CD4-positive, CD25-positive, alpha-beta regulatory T cell (primary cell): Measurements from ENCODE around the gene IMMP2L. TPM values are rescaled to one million over a fixed set of nuclear protein-coding genes. Genes with fewer than 3 reads are reported as not detected.
"Not testable (repeated sequence)": the region's sequence is repeated elsewhere in the genome, so short reads cannot be mapped to it uniquely, and the experiment has no call there.

Experiments
- ATAC-seq, 2 donors: fragments of 150-1000 bp; cut with Tn5 transposase; one replicate each; pipeline ENCODE4 v1.10.0; 2021; ENCODE audit warnings: low read depth in 2 of 2, moderate number of reproducible peaks in 2 of 2, moderate library complexity in 1 of 2
- DNase-seq, 3 donors: peaks; one replicate each; pipeline versions ENCODE4 v3.0.0 to v3.0.0-alpha.2; 2012 to 2022; ENCODE audit warnings: mixed read lengths in 1 of 3
- H3K27ac ChIP-seq: one replicate; pipeline ENCODE4 v1.7.0; 2013; ENCODE audit warnings: mild to moderate bottlenecking, low read length; ENCODE audit not compliant: insufficient read depth, poor library complexity, severe bottlenecking
- H3K27me3 ChIP-seq: one replicate; pipeline ENCODE4 v1.7.0; 2013; ENCODE audit warnings: low read length; ENCODE audit not compliant: control insufficient read depth, insufficient read depth
- H3K36me3 ChIP-seq: one replicate; pipeline ENCODE4 v1.7.0; 2013; ENCODE audit warnings: mild to moderate bottlenecking, low read length, moderate library complexity; ENCODE audit not compliant: control insufficient read depth, insufficient read depth
- H3K4me1 ChIP-seq: 2 replicates; pipeline ENCODE4 v1.7.0; 2013; ENCODE audit warnings: mild to moderate bottlenecking, low read length; ENCODE audit not compliant: insufficient read depth, control insufficient read depth, poor library complexity, severe bottlenecking
- H3K4me3 ChIP-seq: one replicate; pipeline ENCODE4 v1.7.0; 2013; ENCODE audit warnings: low read depth, mild to moderate bottlenecking, low read length, moderate library complexity
- H3K9me3 ChIP-seq, 2 experiments: 1 replicate in 1 of 2; 2 replicates in 1 of 2; pipeline ENCODE4 v1.7.0; 2013; ENCODE audit warnings: low read length in 2 of 2, mild to moderate bottlenecking in 1 of 2, moderate library complexity in 1 of 2; ENCODE audit not compliant: control insufficient read depth in 2 of 2
- H3K27ac Mint-ChIP-seq, 3 donors: one replicate each; pipeline ENCODE4 v1.8.0; 2020 to 2022; ENCODE audit warnings: mild to moderate bottlenecking in 3 of 3, mixed read lengths in 3 of 3, moderate library complexity in 2 of 3
- H3K27me3 Mint-ChIP-seq: one replicate; pipeline ENCODE4 v1.8.0; 2022; ENCODE audit warnings: mild to moderate bottlenecking, mixed read lengths
- H3K36me3 Mint-ChIP-seq: one replicate; pipeline ENCODE4 v1.8.0; 2020; ENCODE audit warnings: mixed read lengths
- H3K4me1 Mint-ChIP-seq, 4 donors: one replicate each; pipeline ENCODE4 v1.8.0; 2020 to 2022; ENCODE audit warnings: mixed read lengths in 4 of 4, mild to moderate bottlenecking in 1 of 4
- H3K4me3 Mint-ChIP-seq, 4 donors: one replicate each; pipeline ENCODE4 v1.8.0; 2020 to 2022; ENCODE audit warnings: mild to moderate bottlenecking in 4 of 4, mixed read lengths in 4 of 4, moderate library complexity in 3 of 4
- H3K9me3 Mint-ChIP-seq, 7 donors: one replicate each; pipeline ENCODE4 v1.8.0; 2020 to 2022; ENCODE audit warnings: mixed read lengths in 7 of 7, mild to moderate bottlenecking in 3 of 7, moderate library complexity in 2 of 7
- polyA plus RNA-seq, 4 donors: library from polyadenylated mRNA; unstranded; fragments of 300-500 nt; fragmentation: Illumina TruSeq; gene quantifications; one replicate each; pipeline ENCODE4 v1.2.3, GENCODE V29; 2021
- total RNA-seq: library from RNA; stranded (reverse); gene quantifications from one replicate; pipeline ENCODE4 v1.2.3, GENCODE V29; 2022

IMMP2L gene
- total and polyA plus RNA-seq, 5 donors from 2014 or later = 8.9 to 23.8 (median 17.1) TPM

GRCh38 chr7:111516612-111517011, 45.7 kb downstream of the IMMP2L start:
- H3K36me3 ChIP-seq = peaks cover 8% of the 10 kb centered on the region
- H3K4me1 ChIP-seq = no peaks in the 10 kb centered on the region
- no peak for DNase-seq
- no peak overlapping the region for H3K27ac ChIP-seq
- no peak overlapping the region for H3K4me3 Mint-ChIP-seq
- H3K9me3 ChIP-seq = no peaks in the 10 kb centered on the region
- ATAC-seq = no peak
- H3K4me1 Mint-ChIP-seq = peaks cover 0 to 4% (median 3%) of the 10 kb centered on the region in 4 donors
- H3K27me3 Mint-ChIP-seq = no peaks in the 10 kb centered on the region
- H3K27ac Mint-ChIP-seq = no peak overlapping the region
- H3K4me3 ChIP-seq = no peak overlapping the region
- H3K9me3 Mint-ChIP-seq = peaks cover 0 to 2% (median under 1%) of the 10 kb centered on the region in 7 donors
- peaks cover 54% of the 10 kb centered on the region for H3K36me3 Mint-ChIP-seq
- H3K27me3 ChIP-seq = no peaks in the 10 kb centered on the region

DNA sequence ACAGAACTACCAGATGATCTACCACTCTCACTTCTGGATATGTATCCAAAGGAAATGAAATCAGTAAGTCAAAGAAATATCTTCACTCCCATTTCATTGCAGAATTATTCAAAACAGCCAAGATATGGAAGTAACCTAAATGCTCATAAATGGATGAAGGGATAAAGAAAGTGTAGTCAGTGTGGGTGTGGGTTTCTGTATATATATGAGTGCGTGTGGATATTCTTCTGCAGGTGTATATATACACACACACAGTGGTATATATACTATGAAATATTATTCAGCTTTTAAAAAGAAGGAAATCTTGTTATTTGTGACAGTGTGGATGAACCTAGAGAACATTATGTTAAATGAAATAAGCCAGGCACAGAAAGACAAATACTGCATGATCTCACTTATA, 48.7 kb downstream of the IMMP2L start:
- Histone ChIP-seq H3K36me3 (no peaks in the 10 kb centered on the region), H3K27ac (no peak overlapping the region), H3K9me3 (no peaks in the 10 kb centered on the region), H3K27me3 (no peaks in the 10 kb centered on the region), H3K4me3 (no peak overlapping the region), H3K4me1 (no peaks in the 10 kb centered on the region)
- H3K27me3 Mint-ChIP-seq = no peaks in the 10 kb centered on the region
- peaks cover 0 to 11% (median 6%) of the 10 kb centered on the region in 4 donors for H3K4me1 Mint-ChIP-seq
- peaks cover 31% of the 10 kb centered on the region for H3K36me3 Mint-ChIP-seq
- H3K4me3 Mint-ChIP-seq = no peak overlapping the region
- no peaks in the 10 kb centered on the region for H3K9me3 Mint-ChIP-seq
- ATAC-seq = no peak
- no peak overlapping the region for H3K27ac Mint-ChIP-seq
- no peak for DNase-seq

- Histone ChIP-seq H3K27me3 (no peaks in the 10 kb centered on the region), H3K27ac (no peak overlapping the region), H3K36me3 (no peaks in the 10 kb centered on the region), H3K4me1 (no peaks in the 10 kb centered on the region), H3K4me3 (no peak overlapping the region), H3K9me3 (no peaks in the 10 kb centered on the region)
- peaks cover 33% of the 10 kb centered on the region for H3K36me3 Mint-ChIP-seq
- DNase-seq (no peak), ATAC-seq (no peak)
- H3K4me1 Mint-ChIP-seq = peaks cover 0 to 16% (median 8%) of the 10 kb centered on the region in 4 donors
- peaks cover 0 to 5% (median 0%) of the 10 kb centered on the region in 7 donors for H3K9me3 Mint-ChIP-seq
- H3K27me3 Mint-ChIP-seq = no peaks in the 10 kb centered on the region
- H3K4me3 Mint-ChIP-seq = no peak overlapping the region
- no peak overlapping the region for H3K27ac Mint-ChIP-seq
These were observed 50.4 kb downstream of the IMMP2L start for GRCh38 chr7:111511845-111512244.

DNA sequence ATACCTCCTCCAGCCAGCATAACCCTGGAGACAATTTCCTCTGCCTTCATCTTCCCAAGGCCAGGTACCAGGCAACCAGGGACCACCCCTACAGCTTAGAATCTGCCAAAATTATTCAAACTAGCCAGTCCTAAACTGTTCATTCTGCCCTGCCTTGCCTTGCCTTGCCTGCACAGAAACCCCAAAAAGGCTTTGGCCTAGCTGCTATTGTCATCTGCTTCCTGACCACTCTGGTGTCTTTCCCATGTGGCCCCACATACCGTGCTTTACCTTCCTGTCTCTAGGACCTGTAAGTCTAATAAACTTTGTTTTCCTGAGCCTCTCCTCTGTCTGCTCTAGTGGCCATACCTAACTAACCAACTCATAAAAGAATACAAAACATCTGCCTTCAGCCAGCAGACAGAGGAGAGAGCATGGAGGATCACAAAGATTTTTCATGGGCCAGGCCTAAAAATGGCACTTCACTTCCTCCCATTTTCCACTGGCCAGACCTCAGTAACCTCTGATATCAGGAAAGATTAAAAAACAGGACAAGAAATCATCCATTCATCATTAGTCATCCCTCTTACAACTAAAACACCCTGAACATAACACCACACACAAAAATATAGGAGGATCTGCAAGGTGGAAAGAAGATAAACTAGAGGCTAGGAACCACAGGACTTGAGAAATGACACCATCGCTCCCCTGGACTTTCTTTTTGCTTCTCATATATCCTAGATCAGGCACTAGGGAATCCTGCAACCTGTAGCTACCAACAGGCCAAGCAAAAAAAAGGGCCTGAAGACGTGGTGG, 51.5 kb downstream of the IMMP2L start:
- Mint-ChIP-seq H3K4me1 (peaks cover 0 to 16% (median 8%) of the 10 kb centered on the region in 4 donors), H3K27ac (no peak overlapping the region)
- no peaks in the 10 kb centered on the region for H3K36me3 ChIP-seq

GRCh38 chr7:111510062-111510461, 52.2 kb downstream of the IMMP2L start:
- Mint-ChIP-seq H3K27ac (no peak overlapping the region), H3K9me3 (peaks cover 0 to 5% (median 0%) of the 10 kb centered on the region in 7 donors)

More for the DNA sequence above, 51.5 kb downstream of the IMMP2L start:
- Mint-ChIP-seq H3K4me3 (no peak overlapping the region), H3K36me3 (peaks cover 30% of the 10 kb centered on the region), H3K27me3 (no peaks in the 10 kb centered on the region), H3K9me3 (peaks cover 0 to 5% (median 0%) of the 10 kb centered on the region in 7 donors)
- Histone ChIP-seq H3K27ac (no peak overlapping the region), H3K9me3 (no peaks in the 10 kb centered on the region), H3K27me3 (no peaks in the 10 kb centered on the region), H3K4me3 (no peak overlapping the region), H3K4me1 (no peaks in the 10 kb centered on the region)
- no peak for DNase-seq
- ATAC-seq = no peak

GRCh38 chr7:111509288-111509687, 53.0 kb downstream of the IMMP2L start:
- no peak overlapping the region for H3K4me3 Mint-ChIP-seq
- Histone ChIP-seq H3K27ac (no peak overlapping the region), H3K4me3 (no peak overlapping the region), H3K9me3 (no peaks in the 10 kb centered on the region), H3K4me1 (no peaks in the 10 kb centered on the region), H3K27me3 (no peaks in the 10 kb centered on the region), H3K36me3 (no peaks in the 10 kb centered on the region)
- no peaks in the 10 kb centered on the region for H3K27me3 Mint-ChIP-seq
- H3K4me1 Mint-ChIP-seq = peaks cover 0 to 16% (median 8%) of the 10 kb centered on the region in 4 donors
- peaks cover 30% of the 10 kb centered on the region for H3K36me3 Mint-ChIP-seq
- H3K9me3 Mint-ChIP-seq = peaks cover 0 to 5% (median 0%) of the 10 kb centered on the region in 7 donors
- no peak for DNase-seq
- no peak for ATAC-seq
- H3K27ac Mint-ChIP-seq = no peak overlapping the region

More at GRCh38 chr7:111510062-111510461, 52.2 kb downstream of the IMMP2L start:
- H3K36me3 ChIP-seq = no peaks in the 10 kb centered on the region
- DNase-seq = no peak
- H3K27me3 ChIP-seq = no peaks in the 10 kb centered on the region
- Mint-ChIP-seq H3K4me1 (peaks cover 0 to 16% (median 8%) of the 10 kb centered on the region in 4 donors), H3K4me3 (no peak overlapping the region), H3K36me3 (peaks cover 30% of the 10 kb centered on the region), H3K27me3 (no peaks in the 10 kb centered on the region)
- H3K27ac ChIP-seq = no peak overlapping the region
- no peaks in the 10 kb centered on the region for H3K4me1 ChIP-seq
- no peak overlapping the region for H3K4me3 ChIP-seq
- no peaks in the 10 kb centered on the region for H3K9me3 ChIP-seq
- no peak for ATAC-seq

DNA sequence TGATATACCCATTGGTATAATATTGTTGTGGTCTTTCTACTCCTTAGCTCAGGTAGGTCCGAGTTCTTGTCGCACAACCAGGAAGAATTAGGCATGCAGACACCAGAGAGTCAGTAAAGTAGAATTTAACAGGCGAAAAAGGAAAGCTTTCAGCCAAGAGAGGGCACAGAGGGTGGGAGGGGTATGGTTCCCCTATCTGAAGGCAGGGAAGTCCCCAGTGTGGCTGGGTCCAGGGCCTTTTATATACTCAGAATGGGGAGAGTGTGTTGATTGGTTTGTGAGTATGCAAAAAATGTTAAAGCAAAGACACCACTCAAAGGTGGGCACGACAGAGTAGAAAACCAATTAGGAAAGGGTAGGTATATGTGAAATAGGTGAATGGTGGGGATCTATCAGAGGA, 53.9 kb downstream of the IMMP2L start:
- Histone ChIP-seq H3K4me3 (no peak overlapping the region), H3K27ac (no peak overlapping the region), H3K9me3 (no peaks in the 10 kb centered on the region), H3K4me1 (no peaks in the 10 kb centered on the region), H3K36me3 (no peaks in the 10 kb centered on the region), H3K27me3 (no peaks in the 10 kb centered on the region)
- no peaks in the 10 kb centered on the region for H3K27me3 Mint-ChIP-seq
- peaks cover 0 to 5% (median 0%) of the 10 kb centered on the region in 7 donors for H3K9me3 Mint-ChIP-seq
- H3K36me3 Mint-ChIP-seq = peaks cover 24% of the 10 kb centered on the region
- no peak overlapping the region for H3K27ac Mint-ChIP-seq
- H3K4me3 Mint-ChIP-seq = no peak overlapping the region
- H3K4me1 Mint-ChIP-seq = peaks cover 0 to 16% (median 8%) of the 10 kb centered on the region in 4 donors
- ATAC-seq (no peak), DNase-seq (no peak)

GRCh38 chr7:111505422-111505821, 56.9 kb downstream of the IMMP2L start:
- H3K27ac ChIP-seq, ATAC-seq, H3K4me3 ChIP-seq, H3K27ac Mint-ChIP-seq, H3K36me3 ChIP-seq, H3K9me3 ChIP-seq, H3K9me3 Mint-ChIP-seq, H3K27me3 ChIP-seq, H3K4me1 ChIP-seq, DNase-seq, H3K27me3 Mint-ChIP-seq, H3K4me3 Mint-ChIP-seq: not testable (repeated sequence)
- peaks cover 23% of the 10 kb centered on the region for H3K36me3 Mint-ChIP-seq
- H3K4me1 Mint-ChIP-seq = peaks cover 0 to 12% (median 3%) of the 10 kb centered on the region in 4 donors
